ENCODE measurements around the gene TMPRSS11D. TPM values are rescaled to one million over a fixed set of nuclear protein-coding genes. Genes with fewer than 3 reads are reported as not detected.

The TMPRSS11D gene
- total and polyA plus RNA-seq, 2 of the 8 experiments (the other 6 are each of a cell fraction or from before 2014, with no cell fraction given): not detected

GRCh38 chr4:67853336-67853735 is 30.5 kb downstream of the TMPRSS11D start (continued):
- no peak for TF ChIP-seq E2F6 (IDR thresholded peaks at IDR 0.05)
- no peak for TF ChIP-seq BACH1 (IDR thresholded peaks at IDR 0.05; ENCODE audit: low read length)
- TF ChIP-seq EZH2 (IDR thresholded peaks at IDR 0.05; ENCODE audit: low read depth, low read length, severe bottlenecking): no peak
- no peak for TF ChIP-seq CHD2 (IDR thresholded peaks at IDR 0.05; ENCODE audit: low read length)
- TF ChIP-seq SP1 (IDR thresholded peaks at IDR 0.05; ENCODE audit: low read depth, low read length): no peak
- TF ChIP-seq RXRA (IDR thresholded peaks at IDR 0.05; ENCODE audit: insufficient read depth, low read depth, low read length): no peak
- no peak for TF ChIP-seq JUND (IDR thresholded peaks at IDR 0.05; ENCODE audit: low read length)
- TF ChIP-seq ZNF274 (IDR thresholded peaks at IDR 0.05; ENCODE audit: borderline replicate concordance, extremely low read depth, low read length): no peak
